AG08396 (cell line): ENCODE results near the gene TTC17.

Source experiments
- DNase-seq: peaks from one replicate; pipeline ENCODE4 v3.0.0; 2012; ENCODE audit warnings: low spot score, mixed read lengths

The TTC17 gene

GRCh38 chr11:43541993-43542392, 183.3 kb downstream of the TTC17 start:
- no peak for DNase-seq

DNA sequence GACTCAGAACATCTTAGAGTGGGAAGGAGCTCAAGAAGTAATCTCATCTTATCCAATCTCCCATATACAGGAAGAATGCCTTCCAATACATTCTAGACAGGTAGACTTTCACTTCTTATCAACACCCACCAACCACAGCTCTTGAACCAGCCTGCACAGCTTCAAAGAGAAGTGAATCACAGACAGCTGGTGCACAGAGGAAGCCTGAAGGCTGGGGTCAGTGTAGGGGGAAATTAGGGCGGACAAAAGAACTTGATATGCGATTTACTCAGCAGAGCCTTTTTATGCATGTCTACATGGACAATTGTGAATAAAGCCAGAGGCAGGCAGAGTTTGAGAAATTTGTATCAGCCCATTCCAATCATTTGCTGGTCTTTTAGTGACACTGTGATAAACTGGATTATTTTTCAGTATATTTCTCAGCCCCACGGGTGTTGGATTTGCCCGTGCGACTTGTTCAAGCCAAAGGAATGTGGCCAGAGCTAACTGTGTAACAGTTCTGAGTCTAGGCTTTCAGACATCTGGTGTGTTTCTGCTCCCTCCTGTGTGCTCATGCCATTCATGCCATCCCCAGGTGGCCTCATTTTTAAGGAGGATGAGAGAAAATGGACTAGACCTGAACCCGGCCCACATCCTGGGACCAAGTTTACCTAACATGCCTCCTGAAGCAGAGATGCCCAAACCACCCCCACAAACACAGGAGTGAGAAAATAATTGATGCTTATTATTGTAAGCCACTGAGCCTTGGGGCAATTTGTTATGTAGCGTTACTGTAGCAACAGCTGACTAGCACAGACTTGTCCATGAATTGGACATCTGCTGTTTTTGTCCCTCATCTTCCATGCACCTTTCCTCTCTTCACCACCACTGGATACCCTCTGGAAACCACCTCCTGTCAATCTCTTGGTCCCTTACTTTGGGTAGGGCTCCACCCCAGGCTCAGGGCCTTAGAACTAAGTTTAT, 184.3 kb downstream of the TTC17 start:
- DNase-seq = no peak
